Neutrophil (primary cell): ENCODE data around the gene MRPL34.

ENCODE experiments used
- H3K27ac ChIP-seq: fragments of 200-600 bp; sonication (generic); 2 replicates; pipeline ENCODE4 v1.5.1; 2016; ENCODE audit warnings: mild to moderate bottlenecking, moderate library complexity
- H3K27me3 ChIP-seq: fragments of 200-600 bp; sonication (generic); 2 replicates; pipeline ENCODE4 v1.6.0; 2016; ENCODE audit warnings: mild to moderate bottlenecking
- H3K36me3 ChIP-seq: fragments of 200-600 bp; sonication (generic); 2 replicates; pipeline ENCODE4 v1.5.1; 2017
- H3K4me1 ChIP-seq, 2 experiments: fragments of 200-600 bp in 1 of 2; sonication (generic) in 1 of 2; 1 replicate in 1 of 2; 2 replicates in 1 of 2; pipeline versions ENCODE4 v1.5.1 to v1.6.1; 2013 to 2016; ENCODE audit warnings: low read depth in 1 of 2, low read length in 1 of 2, mild to moderate bottlenecking in 1 of 2, moderate library complexity in 1 of 2; ENCODE audit not compliant: control insufficient read depth in 1 of 2, insufficient read depth in 1 of 2
- H3K4me3 ChIP-seq, 2 experiments: fragments of 200-600 bp in 1 of 2; sonication (generic) in 1 of 2; 1 replicate in 1 of 2; 2 replicates in 1 of 2; pipeline ENCODE4 v1.5.1; 2013 to 2016; ENCODE audit warnings: low read depth in 1 of 2, low read length in 1 of 2, mild to moderate bottlenecking in 1 of 2, moderate library complexity in 1 of 2
- H3K9me3 ChIP-seq: fragments of 200-600 bp; sonication (generic); 2 replicates; pipeline ENCODE4 v1.5.1; 2016
- TF ChIP-seq, protein P1 (sequence below): fragments of 200-600 bp; sonication (generic); IDR thresholded peaks from 2 replicates; pipeline ENCODE4 v1.5.1; 2016; ENCODE audit warnings: antibody characterized with exemption

The MRPL34 gene

GRCh38 chr19:17348700-17349099, 43.0 kb downstream of the MRPL34 start:
- Histone ChIP-seq H3K27ac (no peak overlapping the region), H3K4me3 (no peak overlapping the region), H3K4me1 (peaks cover 2 to 4% of the 10 kb centered on the region in 2 experiments), H3K9me3 (no peaks in the 10 kb centered on the region), H3K36me3 (no peaks in the 10 kb centered on the region), H3K27me3 (peaks cover 73% of the 10 kb centered on the region)
- TF ChIP-seq, protein P1, sequence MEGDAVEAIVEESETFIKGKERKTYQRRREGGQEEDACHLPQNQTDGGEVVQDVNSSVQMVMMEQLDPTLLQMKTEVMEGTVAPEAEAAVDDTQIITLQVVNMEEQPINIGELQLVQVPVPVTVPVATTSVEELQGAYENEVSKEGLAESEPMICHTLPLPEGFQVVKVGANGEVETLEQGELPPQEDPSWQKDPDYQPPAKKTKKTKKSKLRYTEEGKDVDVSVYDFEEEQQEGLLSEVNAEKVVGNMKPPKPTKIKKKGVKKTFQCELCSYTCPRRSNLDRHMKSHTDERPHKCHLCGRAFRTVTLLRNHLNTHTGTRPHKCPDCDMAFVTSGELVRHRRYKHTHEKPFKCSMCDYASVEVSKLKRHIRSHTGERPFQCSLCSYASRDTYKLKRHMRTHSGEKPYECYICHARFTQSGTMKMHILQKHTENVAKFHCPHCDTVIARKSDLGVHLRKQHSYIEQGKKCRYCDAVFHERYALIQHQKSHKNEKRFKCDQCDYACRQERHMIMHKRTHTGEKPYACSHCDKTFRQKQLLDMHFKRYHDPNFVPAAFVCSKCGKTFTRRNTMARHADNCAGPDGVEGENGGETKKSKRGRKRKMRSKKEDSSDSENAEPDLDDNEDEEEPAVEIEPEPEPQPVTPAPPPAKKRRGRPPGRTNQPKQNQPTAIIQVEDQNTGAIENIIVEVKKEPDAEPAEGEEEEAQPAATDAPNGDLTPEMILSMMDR, result no peak

GRCh38 chr19:17351815-17352435, 46.3 kb downstream of the MRPL34 start:
- H3K4me3 ChIP-seq, result no peak overlapping the region
- peaks cover 69% of the 10 kb centered on the region for H3K27me3 ChIP-seq
- TF ChIP-seq, protein P1, result no peak

DNA sequence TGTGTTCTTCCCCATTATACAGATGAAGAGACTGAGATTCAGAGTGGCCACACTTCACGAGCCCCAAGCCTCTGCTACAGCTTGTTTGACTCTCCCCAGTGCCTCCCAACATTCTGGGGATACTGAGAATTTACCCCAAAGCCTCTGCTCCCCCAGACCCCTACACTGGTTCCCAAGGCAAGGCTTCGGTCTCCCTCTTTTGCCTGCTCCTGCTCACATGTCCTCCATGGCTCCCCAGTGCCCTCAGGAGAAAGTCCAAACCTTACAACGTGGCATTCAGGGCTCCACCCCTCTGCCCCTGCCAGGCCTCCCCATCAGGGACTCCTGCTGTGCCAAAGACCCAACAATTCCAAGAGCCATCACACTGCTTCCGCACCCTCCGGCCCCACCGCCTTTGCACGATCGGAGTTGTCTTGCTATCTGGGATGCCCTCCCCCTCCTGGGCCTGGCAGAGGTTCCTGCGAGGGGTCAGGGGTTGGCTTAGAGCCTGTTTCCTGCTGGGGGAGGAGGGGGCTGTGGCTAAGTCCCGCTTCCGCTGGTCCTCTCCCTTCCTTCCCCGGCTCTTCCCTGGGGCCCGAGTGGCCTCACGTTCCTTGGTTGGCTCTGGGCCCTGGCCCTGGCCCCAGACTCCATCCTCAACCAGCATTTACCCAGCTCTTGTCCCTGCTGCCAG, 47.1 kb downstream of the MRPL34 start:
- peaks cover 61% of the 10 kb centered on the region for H3K27me3 ChIP-seq
- H3K27ac ChIP-seq, result no peak overlapping the region
- no peaks in the 10 kb centered on the region for H3K36me3 ChIP-seq
- no peak overlapping the region for H3K4me3 ChIP-seq
- H3K9me3 ChIP-seq, result no peaks in the 10 kb centered on the region
- H3K4me1 ChIP-seq, result peaks cover 0 to 4% of the 10 kb centered on the region in 2 experiments
- TF ChIP-seq, protein P1, result no peak

More at GRCh38 chr19:17351815-17352435, 46.3 kb downstream of the MRPL34 start:
- no peak overlapping the region for H3K27ac ChIP-seq
- H3K9me3 ChIP-seq, result no peaks in the 10 kb centered on the region
- no peaks in the 10 kb centered on the region for H3K36me3 ChIP-seq
- peaks cover 0 to 4% of the 10 kb centered on the region in 2 experiments for H3K4me1 ChIP-seq

DNA sequence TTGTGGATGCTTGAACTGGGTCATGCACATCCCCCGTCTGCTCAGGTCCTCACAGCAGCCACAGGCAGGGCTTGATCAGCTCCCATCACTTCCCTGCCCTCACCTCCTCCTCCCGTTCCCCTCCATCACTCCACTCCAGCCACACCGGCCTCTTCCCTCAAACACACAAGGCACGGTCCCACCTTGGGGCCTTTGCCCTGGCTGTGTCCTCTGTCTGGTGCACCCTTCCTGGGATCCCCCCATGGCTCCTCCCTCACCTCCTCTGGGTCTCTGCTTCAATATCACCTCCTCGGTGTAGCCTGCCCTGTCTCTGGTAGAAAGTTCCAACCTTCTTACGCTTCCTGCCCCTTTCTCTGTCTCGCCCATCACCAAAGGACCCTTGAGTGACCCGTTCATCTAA, 47.7 kb downstream of the MRPL34 start:
- H3K36me3 ChIP-seq, result no peaks in the 10 kb centered on the region
- H3K4me1 ChIP-seq, result peaks cover 0 to 4% of the 10 kb centered on the region in 2 experiments
- no peaks in the 10 kb centered on the region for H3K9me3 ChIP-seq
- TF ChIP-seq, protein P1, result no peak
- no peak overlapping the region for H3K4me3 ChIP-seq
- H3K27me3 ChIP-seq, result peaks cover 55% of the 10 kb centered on the region
- no peak overlapping the region for H3K27ac ChIP-seq
